ENCODE measurements around the gene WDSUB1. TPM values are rescaled to one million over a fixed set of nuclear protein-coding genes. Genes with fewer than 3 reads are reported as not detected.

The WDSUB1 gene
- total and polyA plus RNA-seq, 2 donors (not counting 3 experiments of a cell fraction or from before 2014, with no cell fraction given): 4.0 to 4.8 TPM

DNA sequence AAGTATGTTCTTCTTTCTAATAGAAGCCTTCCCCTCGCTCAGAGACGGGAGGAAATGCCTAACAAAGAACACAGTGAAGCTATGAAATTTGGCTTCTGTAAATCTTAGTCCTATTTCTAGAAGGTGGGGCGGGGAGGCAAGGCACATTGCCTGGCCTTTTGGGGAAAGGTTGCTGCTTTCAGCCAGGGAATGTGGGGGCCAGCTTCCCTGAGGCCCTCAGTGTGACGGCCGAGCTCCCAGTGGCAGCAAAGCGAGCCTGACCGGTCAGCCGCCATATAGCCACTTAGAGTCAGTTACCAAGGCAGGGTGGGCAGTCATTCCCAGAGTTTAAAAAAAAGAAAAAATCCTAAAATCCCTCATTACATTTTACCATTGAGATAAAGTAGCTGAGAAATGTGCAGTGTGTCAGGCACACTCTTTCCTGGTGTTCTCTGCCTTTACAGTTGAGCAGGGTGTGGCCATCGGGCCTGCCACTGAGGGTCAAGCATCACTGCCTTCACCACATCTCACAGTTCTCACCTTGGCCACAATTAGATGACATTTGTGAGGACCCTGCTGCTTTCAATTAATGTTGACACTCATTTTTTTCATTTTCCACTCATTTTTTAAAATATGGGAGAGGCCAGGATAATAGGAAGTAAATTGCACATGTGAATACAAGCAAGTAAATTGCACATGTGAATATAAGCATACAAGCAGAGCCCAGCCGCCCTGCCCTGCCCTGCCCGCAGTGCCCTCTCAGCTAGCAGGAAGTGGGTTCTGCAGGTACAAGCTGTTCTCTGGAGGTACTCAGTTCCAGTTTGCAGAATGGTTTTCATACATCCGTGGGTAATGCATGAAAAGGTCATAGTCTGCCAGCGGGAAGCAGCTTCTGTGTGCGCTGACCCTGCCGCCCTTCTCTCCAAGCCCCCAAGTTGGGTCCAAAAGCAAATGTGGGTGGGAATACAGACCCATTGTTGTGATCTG is 76.9 kb downstream of the WDSUB1 start:
- intact Hi-C loops (cut with micrococcal nuclease) (no loop called here), dilution Hi-C loops (cut with MboI; ENCODE audit: extremely low pct_ligation_motif_present, low sequenced_read_pairs) (no loop called here)
- H3K9me1 ChIP-seq (replicated peaks; ENCODE audit: control insufficient read depth, extremely low read depth, insufficient read depth, low read length): no peaks in the 10 kb centered on the region
- no peak for FAIRE-seq
- CTCF ChIA-PET: interaction anchor here (1.6 kb wide), 1 partner anchor 502 kb away, joined by 4 read pairs; the partner anchor contains the start of gene MARCHF7
- H3K9me3 ChIP-seq (replicated peaks; ENCODE audit: control insufficient read depth, insufficient read depth, low read length): no peaks in the 10 kb centered on the region
- POLR2A ChIA-PET: no interaction called here
- TF ChIP-seq, protein P1, sequence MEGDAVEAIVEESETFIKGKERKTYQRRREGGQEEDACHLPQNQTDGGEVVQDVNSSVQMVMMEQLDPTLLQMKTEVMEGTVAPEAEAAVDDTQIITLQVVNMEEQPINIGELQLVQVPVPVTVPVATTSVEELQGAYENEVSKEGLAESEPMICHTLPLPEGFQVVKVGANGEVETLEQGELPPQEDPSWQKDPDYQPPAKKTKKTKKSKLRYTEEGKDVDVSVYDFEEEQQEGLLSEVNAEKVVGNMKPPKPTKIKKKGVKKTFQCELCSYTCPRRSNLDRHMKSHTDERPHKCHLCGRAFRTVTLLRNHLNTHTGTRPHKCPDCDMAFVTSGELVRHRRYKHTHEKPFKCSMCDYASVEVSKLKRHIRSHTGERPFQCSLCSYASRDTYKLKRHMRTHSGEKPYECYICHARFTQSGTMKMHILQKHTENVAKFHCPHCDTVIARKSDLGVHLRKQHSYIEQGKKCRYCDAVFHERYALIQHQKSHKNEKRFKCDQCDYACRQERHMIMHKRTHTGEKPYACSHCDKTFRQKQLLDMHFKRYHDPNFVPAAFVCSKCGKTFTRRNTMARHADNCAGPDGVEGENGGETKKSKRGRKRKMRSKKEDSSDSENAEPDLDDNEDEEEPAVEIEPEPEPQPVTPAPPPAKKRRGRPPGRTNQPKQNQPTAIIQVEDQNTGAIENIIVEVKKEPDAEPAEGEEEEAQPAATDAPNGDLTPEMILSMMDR (IDR thresholded peaks at IDR 0.05; ENCODE audit: extremely low read depth in 1 of 2, insufficient read depth in 1 of 2, low read depth in 1 of 2, low read length in 2 of 2): no peak
- no peak for TF ChIP-seq JUN (IDR thresholded peaks at IDR 0.05; ENCODE audit: borderline replicate concordance, insufficient read depth, insufficient read length, low read depth)
- TF ChIP-seq GATA2 (IDR thresholded peaks at IDR 0.05; ENCODE audit: insufficient read depth, insufficient read length, low read depth, low read length): no peak
- TF ChIP-seq, protein P2, sequence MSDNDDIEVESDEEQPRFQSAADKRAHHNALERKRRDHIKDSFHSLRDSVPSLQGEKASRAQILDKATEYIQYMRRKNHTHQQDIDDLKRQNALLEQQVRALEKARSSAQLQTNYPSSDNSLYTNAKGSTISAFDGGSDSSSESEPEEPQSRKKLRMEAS (IDR thresholded peaks at IDR 0.05; ENCODE audit: insufficient read depth, insufficient read length): no peak
- TF ChIP-seq MYC (IDR thresholded peaks at IDR 0.05; ENCODE audit: low read depth, low read length): no peak
- no peak for TF ChIP-seq FOS (IDR thresholded peaks at IDR 0.05; ENCODE audit: borderline replicate concordance, insufficient read depth, low read length)
- no peak for TF ChIP-seq POLR2AphosphoS5 (IDR thresholded peaks at IDR 0.05; ENCODE audit: insufficient read depth, low read depth, low read length)
- no peak for TF ChIP-seq EZH2 (IDR thresholded peaks at IDR 0.05; ENCODE audit: borderline replicate concordance, low read depth, low read length, severe bottlenecking)
- TF ChIP-seq POLR2A (IDR thresholded peaks at IDR 0.05; ENCODE audit: low read depth, low read length): no peak
- H3K4me2 ChIP-seq (ENCODE audit: insufficient read depth, low read length): no peak overlapping the region
- H3K79me2 ChIP-seq (ENCODE audit: control insufficient read depth, insufficient read depth, low read length): no peaks in the 10 kb centered on the region
- BruUV-seq (replicated peaks): no TSS peak
- DNase-seq (ENCODE audit: low read depth, low spot score): no peak
- H3K27me3 ChIP-seq (ENCODE audit: control insufficient read depth in 2 of 2, insufficient read depth in 2 of 2, low read length in 2 of 2): no peaks in the 10 kb centered on the region
- H4K20me1 ChIP-seq (replicated peaks; ENCODE audit: control insufficient read depth, extremely low read depth, insufficient read depth, low read length): no peaks in the 10 kb centered on the region
- no peaks in the 10 kb centered on the region for H3K4me1 ChIP-seq (ENCODE audit: control insufficient read depth, extremely low read depth, insufficient read depth, low read length)
- no peak overlapping the region for H3K4me3 ChIP-seq (replicated peaks in 1 of 3; ENCODE audit: insufficient read depth in 1 of 3, low read depth in 1 of 3, low read length in 3 of 3)
- H3K27ac ChIP-seq (ENCODE audit: insufficient read depth, low read depth, low read length): no peak overlapping the region
- H2AFZ ChIP-seq (ENCODE audit: low read depth, low read length): no peak overlapping the region
- no peak overlapping the region for H3K9ac ChIP-seq (replicated peaks; ENCODE audit: extremely low read depth, insufficient read depth, low read length)
- H3K36me3 ChIP-seq (ENCODE audit: control insufficient read depth in 2 of 2, extremely low read depth in 1 of 2, insufficient read depth in 2 of 2, low read length in 2 of 2): peaks cover 0 to 19% of the 10 kb centered on the region in 2 experiments
